Sigmoid colon (tissue), 4 donors: ENCODE measurements around the gene EVA1A.

Experiments used
- CTCF ChIP-seq, 4 experiments: fragments of 450-650 bp in 3 of 4; fragments of 200-600 bp in 1 of 4; IDR thresholded peaks; one replicate each; pipeline ENCODE4 v1.5.1; 2016 to 2019; ENCODE audit warnings: antibody characterized with exemption in 4 of 4, mild to moderate bottlenecking in 3 of 4, moderate library complexity in 2 of 4
- POLR2A ChIP-seq, 2 donors: fragments of 450-650 bp; IDR thresholded peaks; one replicate each; pipeline ENCODE4 v1.6.1; 2016; ENCODE audit warnings: antibody characterized with exemption in 2 of 2, mild to moderate bottlenecking in 2 of 2, moderate library complexity in 2 of 2
- POLR2AphosphoS5 ChIP-seq, 4 donors: sonication (generic); formaldehyde crosslinking; IDR thresholded peaks; one replicate each; pipeline ENCODE4 v1.6.1; 2017; ENCODE audit warnings: antibody characterized with exemption in 4 of 4

GRCh38 chr2:75604484-75604883, 43.7 kb upstream of the EVA1A start:
- TF ChIP-seq CTCF (IDR thresholded peaks at IDR 0.05) (no peak), POLR2A (IDR thresholded peaks at IDR 0.05) (no peak), POLR2AphosphoS5 (IDR thresholded peaks at IDR 0.05) (no peak)
